ENCODE data around the gene RBP3.

- TF ChIP-seq CTCF (IDR thresholded peaks at IDR 0.05; ENCODE audit: low read length) (no peak), EZH2phosphoT487 (IDR thresholded peaks at IDR 0.05; ENCODE audit: low read length) (no peak)
Observed at GRCh38 chr10:47332946-47333345, 15.2 kb upstream of the RBP3 start.
